Inferior parietal cortex (tissue), 1 donor: ENCODE results near the gene LIMK2.
"Not testable (repeated sequence)": the region's sequence is repeated elsewhere in the genome, so short reads cannot be mapped to it uniquely, and the experiment has no call there.

Source experiments
- DNase-seq: peaks from one replicate; pipeline ENCODE4 v3.0.0-alpha.2; 2016; ENCODE audit errors: extremely low spot score

The LIMK2 gene

DNA sequence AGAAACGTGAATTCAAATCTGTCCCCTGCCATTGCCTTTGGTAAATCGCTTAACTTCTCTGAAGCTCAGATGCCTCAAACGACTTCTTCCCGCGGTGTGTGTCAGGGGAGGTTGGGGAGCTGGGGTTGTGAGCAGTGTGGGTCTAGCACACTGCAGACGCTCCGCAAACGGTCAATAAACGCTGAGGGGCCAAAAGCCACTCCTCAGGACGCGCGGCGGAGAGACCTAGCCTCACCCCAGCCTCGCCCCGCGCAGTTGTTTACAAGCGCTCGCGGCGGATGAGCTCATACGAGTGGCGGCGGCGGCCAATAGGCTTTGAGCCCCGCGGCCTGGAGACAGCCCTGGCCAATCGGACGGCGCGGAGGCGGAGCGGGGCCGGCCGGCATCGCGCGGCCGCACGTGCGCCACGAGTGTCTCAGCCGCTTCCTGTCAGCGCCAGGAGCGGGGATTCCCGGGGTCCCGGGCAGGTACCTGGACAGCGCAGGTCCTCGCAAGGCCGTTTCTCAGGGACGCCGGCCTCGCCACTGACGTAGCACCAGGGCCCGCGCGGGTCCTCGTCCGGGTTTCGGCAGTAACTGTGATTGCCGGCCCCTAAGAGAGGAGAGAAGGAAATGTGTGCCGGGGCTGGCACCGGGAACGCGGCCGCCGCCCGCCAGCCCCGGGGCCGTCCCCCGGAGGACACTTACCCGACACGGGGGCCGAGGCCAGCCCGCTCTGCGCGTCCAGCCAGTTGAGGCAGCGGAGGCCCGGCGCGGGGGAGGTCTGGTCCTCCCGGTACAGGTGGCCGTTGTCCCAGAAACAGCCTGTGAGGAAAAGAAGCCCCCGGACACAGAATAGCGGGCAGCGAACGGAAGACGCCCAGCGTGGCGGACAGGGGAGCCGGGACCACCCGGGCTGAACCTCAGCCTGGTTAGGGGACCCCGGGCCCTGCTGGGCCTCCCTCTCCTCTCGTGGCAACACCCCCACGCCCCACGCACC, 78.7 kb downstream of the LIMK2 start:
- DNase-seq, result peak; percentile 93

GRCh38 chr22:31291481-31292235, 79.6 kb downstream of the LIMK2 start:
- no peak for DNase-seq

DNA sequence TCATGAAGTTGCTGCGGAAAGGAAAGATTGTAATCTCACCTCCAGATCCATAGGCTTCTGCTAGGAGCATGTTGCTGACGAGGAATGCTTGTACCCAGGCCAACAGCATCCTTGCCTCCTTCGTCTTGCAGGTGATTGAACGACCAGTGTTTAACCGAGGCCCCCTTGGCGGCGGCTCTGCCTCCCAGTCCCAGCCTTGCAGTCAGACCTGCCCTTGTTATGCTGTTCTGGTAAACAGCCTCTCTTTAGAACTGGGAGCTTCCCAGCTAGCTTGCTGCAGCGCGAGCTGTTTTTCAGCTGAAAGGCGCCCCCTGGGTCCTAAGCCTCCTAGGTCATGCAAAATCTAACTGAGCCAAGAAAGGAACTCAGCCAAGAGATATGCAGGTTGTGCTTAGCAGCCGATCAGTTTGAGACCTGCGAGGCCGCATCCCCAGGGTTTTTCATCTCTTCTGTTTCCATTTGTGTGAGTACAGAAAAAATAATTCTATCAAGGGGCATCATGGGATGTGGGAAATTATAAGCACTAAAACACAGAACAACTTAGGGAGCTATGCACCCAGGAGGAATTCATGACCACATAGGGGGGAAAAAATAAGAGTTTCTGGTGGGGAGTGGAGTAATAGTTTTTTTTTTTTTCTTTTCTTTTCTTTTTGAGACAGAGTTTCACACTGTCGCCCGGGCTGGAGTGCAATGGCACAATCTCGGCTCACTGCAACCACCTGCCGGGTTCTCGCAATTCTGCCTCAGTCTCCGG, 80.3 kb downstream of the LIMK2 start, which contains the start of gene PIK3IP1:
TSS of gene PIK3IP1 (minus strand) at position 253 of the 754 bp plus-strand sequence. CDS start at position 109, 144 bp downstream.
- DNase-seq, result peak; percentile 93

- no peak for DNase-seq
Measured at GRCh38 chr22:31295360-31295759, 83.3 kb downstream of the LIMK2 start.

DNA sequence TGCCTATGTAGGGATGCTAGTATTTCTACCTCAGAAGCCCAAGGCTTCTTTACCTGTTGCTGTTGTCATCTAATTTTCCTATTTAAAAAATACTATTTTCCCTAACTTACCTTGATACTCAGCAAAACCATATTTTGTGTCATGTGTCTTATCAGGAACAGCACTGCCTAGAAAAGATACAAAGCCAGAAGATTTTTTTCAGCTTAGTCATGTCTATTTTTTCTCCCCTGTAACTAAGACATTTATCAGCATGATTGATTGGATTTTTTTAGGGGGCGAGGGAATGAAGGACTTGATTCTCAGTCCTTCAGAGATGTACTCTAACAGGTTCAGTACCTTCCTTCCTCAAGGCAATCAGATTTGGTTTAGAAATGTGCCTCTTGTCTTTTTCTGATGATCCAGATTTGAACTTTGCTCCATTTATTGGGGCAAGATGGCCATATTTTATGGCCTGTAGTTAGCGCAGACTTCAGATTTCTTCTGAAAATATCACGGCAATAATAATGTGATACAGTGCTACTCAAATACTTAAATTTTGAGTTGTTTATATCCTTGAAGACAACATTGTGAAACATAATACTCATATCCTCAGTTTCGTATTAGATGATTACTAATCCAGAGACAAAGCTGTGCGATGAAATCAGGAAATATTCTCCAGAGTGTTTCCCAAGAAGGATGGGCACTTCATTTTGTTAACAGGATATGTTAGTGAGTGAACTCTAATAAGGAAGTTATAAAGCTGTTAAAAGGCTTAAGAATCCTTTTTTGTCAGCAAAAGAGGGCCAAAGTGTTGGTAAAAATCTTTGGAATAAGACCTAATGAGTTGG, 83.9 kb downstream of the LIMK2 start:
- DNase-seq, result no peak

DNA sequence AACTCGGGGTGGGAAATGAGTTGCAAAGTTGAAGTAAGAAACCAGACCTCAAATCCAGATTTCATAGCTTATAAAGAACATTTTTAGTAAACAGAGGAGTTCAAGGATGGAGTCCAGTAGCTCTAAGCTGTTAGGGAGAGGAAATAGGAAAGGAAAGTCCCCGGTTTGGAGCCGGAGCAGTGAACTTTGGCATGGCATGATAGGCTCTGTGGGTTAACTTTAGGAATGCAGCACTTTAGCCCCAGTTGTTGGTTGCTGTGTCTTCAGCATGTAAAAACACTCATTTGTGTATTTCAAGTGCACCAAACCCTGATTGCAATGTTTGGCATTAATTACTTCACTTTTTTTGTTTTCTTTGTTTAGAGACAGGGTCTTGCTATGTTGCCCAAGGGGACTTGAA, 88.8 kb downstream of the LIMK2 start:
- no peak for DNase-seq

GRCh38 chr22:31302006-31302405, 89.9 kb downstream of the LIMK2 start:
- DNase-seq, result no peak

DNA sequence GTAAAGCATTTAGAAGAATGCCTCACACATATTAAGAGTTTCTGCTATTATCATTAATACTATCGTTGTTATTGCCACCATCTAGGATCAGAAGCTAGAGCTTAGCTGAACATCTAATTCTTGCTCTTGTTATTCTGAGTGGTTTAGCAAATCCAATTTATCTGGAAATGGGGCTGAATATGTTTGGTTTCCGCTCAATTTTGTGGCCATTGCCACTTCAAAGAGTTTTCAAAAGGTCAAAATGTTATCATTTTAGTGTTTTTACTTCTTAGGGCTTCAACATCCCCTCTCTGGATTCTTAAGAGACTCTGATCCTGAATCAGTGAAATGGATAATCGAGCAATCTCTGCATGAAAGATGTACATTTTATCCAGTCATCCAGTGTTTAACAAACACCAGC, 90.4 kb downstream of the LIMK2 start:
- no peak for DNase-seq

GRCh38 chr22:31305194-31305593, 93.1 kb downstream of the LIMK2 start:
- DNase-seq, result no peak

DNA sequence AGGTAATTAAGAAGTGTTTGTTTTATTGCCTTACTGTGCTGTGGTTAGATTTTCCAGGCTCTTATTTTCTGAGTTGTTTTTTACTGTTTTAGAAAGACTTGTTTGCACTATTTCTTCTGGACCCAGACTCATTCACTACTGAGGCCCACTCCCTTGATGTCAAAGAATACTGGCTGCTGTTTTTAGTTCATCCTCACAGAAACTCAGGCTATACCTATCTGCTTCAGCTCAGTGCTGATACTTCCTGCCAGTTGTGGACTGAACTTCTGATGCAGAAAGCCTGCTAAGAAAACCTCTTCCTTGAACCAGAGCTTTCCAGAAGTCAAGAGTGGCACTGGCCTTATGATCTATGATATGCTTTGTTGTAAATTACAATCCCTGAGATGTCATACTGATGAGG, 96.1 kb downstream of the LIMK2 start:
- DNase-seq, result no peak

GRCh38 chr22:31313366-31314147, 101.5 kb downstream of the LIMK2 start:
- DNase-seq, result peak; percentile 85

GRCh38 chr22:31314220-31314619, 102.1 kb downstream of the LIMK2 start:
- DNase-seq, result not testable (repeated sequence)

DNA sequence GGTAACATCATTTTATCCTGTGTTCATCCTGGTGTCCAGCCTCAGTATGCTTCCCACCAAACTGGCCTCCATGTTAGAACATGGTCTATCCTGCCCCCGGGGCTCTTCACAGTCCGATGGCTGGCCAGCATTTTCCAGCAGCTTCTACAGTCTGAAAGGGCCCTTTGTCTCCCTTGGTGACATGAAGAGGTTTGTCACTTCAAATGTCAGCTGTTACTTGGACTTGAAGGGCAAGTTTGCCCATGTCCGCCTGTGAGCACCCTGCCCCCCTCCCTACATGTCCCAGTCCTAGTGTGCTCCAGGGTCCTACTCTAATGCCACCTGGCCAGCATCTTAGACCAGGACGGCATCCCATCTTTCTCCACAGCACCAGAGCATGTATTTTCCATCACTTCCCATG, 109.3 kb downstream of the LIMK2 start:
- peak; percentile 36 for DNase-seq

- DNase-seq, result no peak
Measured at GRCh38 chr22:31323578-31324550, 111.8 kb downstream of the LIMK2 start.

GRCh38 chr22:31326877-31327276, 114.8 kb downstream of the LIMK2 start:
- DNase-seq, result no peak

DNA sequence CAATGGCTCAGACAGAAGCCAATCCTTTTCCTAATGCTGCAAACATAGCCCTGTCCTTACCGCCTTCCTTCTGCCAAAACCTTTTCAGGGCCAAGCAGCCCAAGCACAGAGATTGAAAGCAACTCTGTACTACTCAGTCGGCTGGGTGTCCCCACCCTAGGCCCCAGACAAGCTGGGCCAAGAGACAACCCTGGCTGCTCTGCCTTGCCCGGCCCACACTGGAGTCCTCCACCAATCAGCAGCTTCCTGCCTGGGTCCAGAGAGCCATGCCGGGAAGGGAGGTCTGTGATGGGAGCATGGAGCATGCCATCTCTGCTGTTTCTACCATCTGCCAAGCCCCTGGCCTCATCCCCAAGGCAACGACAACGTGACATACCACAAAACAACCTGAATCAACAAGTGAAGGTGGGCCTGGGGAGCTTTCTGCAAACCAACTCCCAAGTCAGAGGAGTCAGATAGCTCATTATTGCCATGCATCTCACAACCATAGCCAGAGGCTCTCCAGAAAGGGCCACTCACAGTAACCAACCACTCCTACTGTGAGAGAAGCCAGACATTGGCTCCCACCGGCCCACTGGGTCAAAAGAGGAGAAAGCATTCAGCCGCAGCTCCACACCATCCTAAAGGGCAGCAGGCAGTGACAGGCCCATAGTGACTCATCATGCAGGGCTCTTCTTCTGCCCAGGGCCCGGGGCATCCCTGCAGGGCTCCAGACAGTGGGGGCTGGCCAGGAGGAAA, 115.9 kb downstream of the LIMK2 start:
- DNase-seq, result no peak

GRCh38 chr22:31328544-31328960, 116.5 kb downstream of the LIMK2 start:
- DNase-seq, result no peak

GRCh38 chr22:31329029-31329428, 116.9 kb downstream of the LIMK2 start:
- no peak for DNase-seq
